Measurements from ENCODE around the gene HS6ST2. TPM values are rescaled to one million over a fixed set of nuclear protein-coding genes. Genes with fewer than 3 reads are reported as not detected.

Gene HS6ST2
- under 0.01 TPM in 1 of 2 replicates, not detected in the other for total RNA-seq

DNA sequence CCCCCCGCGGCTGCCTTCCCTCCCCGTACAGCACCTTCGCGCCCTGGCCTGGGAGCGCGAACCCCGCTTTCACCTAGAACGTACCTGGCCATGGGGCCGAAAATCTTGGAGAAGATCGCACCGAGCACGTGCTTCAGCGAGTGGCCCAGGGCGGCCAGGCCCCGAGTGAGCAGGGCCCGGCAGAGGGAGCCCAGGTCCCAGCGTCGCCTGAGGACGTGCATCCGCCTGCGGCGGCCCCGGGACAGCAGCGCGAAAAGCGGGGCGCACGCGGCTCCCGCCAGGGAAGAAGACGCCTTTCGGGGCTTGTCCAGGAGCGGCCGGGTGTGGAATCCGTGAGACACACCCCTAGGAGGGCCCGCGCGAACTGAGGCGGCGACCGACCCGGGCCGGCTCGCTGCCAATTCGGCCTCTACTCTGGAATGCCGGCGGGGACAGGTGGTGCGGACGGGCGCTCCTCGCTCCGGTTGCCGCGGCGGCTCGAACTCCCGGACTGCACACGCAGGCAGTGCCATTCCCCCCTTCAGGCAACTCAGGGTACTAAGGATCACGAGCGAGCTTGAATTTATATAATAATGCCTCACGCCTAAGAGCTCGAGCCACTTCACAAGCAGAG is at the start of gene HS6ST2:
HS6ST2 (minus strand) TSS at position 539 of the 613 bp plus-strand sequence.
- Histone ChIP-seq H4K20me1 (ENCODE audit: insufficient read depth, low read length) (no peaks in the 10 kb centered on the region), H3K79me2 (ENCODE audit: insufficient read depth, low read length) (no peaks in the 10 kb centered on the region), H3K4me2 (ENCODE audit: insufficient read depth, low read length) (no peak within 1 kb of the TSS), H3K27ac (ENCODE audit: low read depth, low read length) (no peak within 1 kb of the TSS), H3K9me3 (ENCODE audit: low read depth, low read length) (no peaks in the 10 kb centered on the region), H3K36me3 (ENCODE audit: insufficient read depth, low read length) (no peaks in the 10 kb centered on the region), H3K27me3 (ENCODE audit: insufficient read depth, low read length) (peaks cover 27% of the 10 kb centered on the region), H2AFZ (ENCODE audit: low read length) (no peak within 1 kb of the TSS), H3K4me3 (ENCODE audit: insufficient read depth, low read length) (no peak within 1 kb of the TSS), H3K4me1 (ENCODE audit: insufficient read depth, low read length) (no peaks in the 10 kb centered on the region)
- DNase-seq (ENCODE audit: insufficient read length, low spot score, missing footprints) = peak; percentile 77
- TF ChIP-seq, protein P1, sequence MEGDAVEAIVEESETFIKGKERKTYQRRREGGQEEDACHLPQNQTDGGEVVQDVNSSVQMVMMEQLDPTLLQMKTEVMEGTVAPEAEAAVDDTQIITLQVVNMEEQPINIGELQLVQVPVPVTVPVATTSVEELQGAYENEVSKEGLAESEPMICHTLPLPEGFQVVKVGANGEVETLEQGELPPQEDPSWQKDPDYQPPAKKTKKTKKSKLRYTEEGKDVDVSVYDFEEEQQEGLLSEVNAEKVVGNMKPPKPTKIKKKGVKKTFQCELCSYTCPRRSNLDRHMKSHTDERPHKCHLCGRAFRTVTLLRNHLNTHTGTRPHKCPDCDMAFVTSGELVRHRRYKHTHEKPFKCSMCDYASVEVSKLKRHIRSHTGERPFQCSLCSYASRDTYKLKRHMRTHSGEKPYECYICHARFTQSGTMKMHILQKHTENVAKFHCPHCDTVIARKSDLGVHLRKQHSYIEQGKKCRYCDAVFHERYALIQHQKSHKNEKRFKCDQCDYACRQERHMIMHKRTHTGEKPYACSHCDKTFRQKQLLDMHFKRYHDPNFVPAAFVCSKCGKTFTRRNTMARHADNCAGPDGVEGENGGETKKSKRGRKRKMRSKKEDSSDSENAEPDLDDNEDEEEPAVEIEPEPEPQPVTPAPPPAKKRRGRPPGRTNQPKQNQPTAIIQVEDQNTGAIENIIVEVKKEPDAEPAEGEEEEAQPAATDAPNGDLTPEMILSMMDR (IDR thresholded peaks at IDR 0.05; ENCODE audit: extremely low read depth, low read depth, low read length) = no peak

DNA sequence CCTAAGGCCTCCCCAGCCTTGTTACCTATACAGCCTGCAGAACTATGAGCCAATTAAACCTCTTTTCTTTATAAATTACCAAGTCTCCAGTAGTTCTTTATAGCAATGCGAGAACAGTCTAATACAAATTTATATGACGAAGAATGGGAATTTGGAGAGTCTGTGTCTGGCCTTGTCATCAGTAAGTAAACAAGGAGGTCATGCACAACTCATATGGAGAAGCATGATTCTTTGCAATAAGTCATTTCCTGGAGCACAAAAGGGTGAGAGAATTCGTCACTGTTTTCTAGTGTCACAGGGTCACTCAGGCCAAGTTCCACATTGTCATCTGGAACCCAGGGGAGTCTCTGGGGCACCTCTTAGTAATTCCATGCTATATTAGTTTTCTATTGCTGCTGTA is 49.0 kb upstream of the HS6ST2 start:
- Histone ChIP-seq H3K27me3 (ENCODE audit: insufficient read depth, low read length) (no peaks in the 10 kb centered on the region), H3K36me3 (ENCODE audit: insufficient read depth, low read length) (no peaks in the 10 kb centered on the region), H3K4me1 (ENCODE audit: insufficient read depth, low read length) (no peaks in the 10 kb centered on the region), H4K20me1 (ENCODE audit: insufficient read depth, low read length) (no peaks in the 10 kb centered on the region), H3K9me3 (ENCODE audit: low read depth, low read length) (no peaks in the 10 kb centered on the region), H3K27ac (ENCODE audit: low read depth, low read length) (no peak overlapping the region), H2AFZ (ENCODE audit: low read length) (no peak overlapping the region), H3K4me2 (ENCODE audit: insufficient read depth, low read length) (no peak overlapping the region), H3K4me3 (ENCODE audit: insufficient read depth, low read length) (no peak overlapping the region), H3K79me2 (ENCODE audit: insufficient read depth, low read length) (no peaks in the 10 kb centered on the region)
- DNase-seq (ENCODE audit: insufficient read length, low spot score, missing footprints) = no peak
- TF ChIP-seq, protein P1 (IDR thresholded peaks at IDR 0.05; ENCODE audit: extremely low read depth, low read depth, low read length) = no peak

DNA sequence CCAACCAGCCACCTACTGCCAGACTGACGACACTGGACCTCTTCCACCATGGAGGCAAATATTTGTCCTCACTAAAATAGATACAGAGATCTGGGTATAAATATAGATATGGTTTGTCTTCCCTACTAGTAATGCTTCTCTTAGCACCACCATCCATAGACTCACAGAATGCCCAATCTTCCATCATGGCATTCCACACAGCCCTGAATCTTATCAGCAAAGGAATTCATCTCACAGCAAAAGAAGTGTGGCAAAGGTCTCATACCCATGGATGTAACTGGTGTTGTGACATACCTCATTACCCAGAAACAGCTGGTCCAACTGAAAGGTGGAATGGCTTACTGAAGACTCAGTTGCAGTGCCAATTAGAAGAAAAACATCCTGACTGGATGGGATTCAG is 47.2 kb upstream of the HS6ST2 start:
- Histone ChIP-seq H3K4me1 (ENCODE audit: insufficient read depth, low read length) (no peaks in the 10 kb centered on the region), H4K20me1 (ENCODE audit: insufficient read depth, low read length) (no peaks in the 10 kb centered on the region), H3K9me3 (ENCODE audit: low read depth, low read length) (no peaks in the 10 kb centered on the region), H3K4me3 (ENCODE audit: insufficient read depth, low read length) (no peak overlapping the region), H3K27ac (ENCODE audit: low read depth, low read length) (no peak overlapping the region), H2AFZ (ENCODE audit: low read length) (no peak overlapping the region), H3K4me2 (ENCODE audit: insufficient read depth, low read length) (no peak overlapping the region), H3K79me2 (ENCODE audit: insufficient read depth, low read length) (no peaks in the 10 kb centered on the region), H3K36me3 (ENCODE audit: insufficient read depth, low read length) (no peaks in the 10 kb centered on the region), H3K27me3 (ENCODE audit: insufficient read depth, low read length) (peaks cover 3% of the 10 kb centered on the region)
- DNase-seq (ENCODE audit: insufficient read length, low spot score, missing footprints) = no peak
- TF ChIP-seq, protein P1 (IDR thresholded peaks at IDR 0.05; ENCODE audit: extremely low read depth, low read depth, low read length) = no peak

DNA sequence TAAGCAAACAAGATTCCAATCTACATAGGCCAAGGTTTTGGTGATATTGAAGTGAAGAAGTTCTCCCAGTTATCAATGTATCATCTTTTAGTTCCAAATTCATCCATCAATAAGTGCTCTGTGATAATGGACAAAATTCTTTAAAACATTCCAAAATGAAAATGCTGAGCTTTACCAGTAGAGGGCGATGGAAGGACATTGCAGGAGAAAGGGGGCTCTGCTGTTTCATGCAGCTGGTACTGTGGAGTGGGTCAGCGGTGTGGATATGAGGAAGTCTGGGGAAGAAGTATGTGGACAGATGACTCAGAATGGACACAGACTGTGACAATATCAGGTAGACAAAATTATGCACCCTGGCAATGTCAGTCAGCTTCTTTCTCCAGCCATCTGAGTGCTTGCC is 46.6 kb upstream of the HS6ST2 start:
- peaks cover 3% of the 10 kb centered on the region for H3K27me3 ChIP-seq (ENCODE audit: insufficient read depth, low read length)
- TF ChIP-seq, protein P1 (IDR thresholded peaks at IDR 0.05; ENCODE audit: extremely low read depth, low read depth, low read length) = peak; percentile 74
- no peaks in the 10 kb centered on the region for H3K9me3 ChIP-seq (ENCODE audit: low read depth, low read length)
- H2AFZ ChIP-seq (ENCODE audit: low read length) = no peak overlapping the region
- no peaks in the 10 kb centered on the region for H3K4me1 ChIP-seq (ENCODE audit: insufficient read depth, low read length)
- DNase-seq (ENCODE audit: insufficient read length, low spot score, missing footprints) = no peak
- no peaks in the 10 kb centered on the region for H4K20me1 ChIP-seq (ENCODE audit: insufficient read depth, low read length)
- no peak overlapping the region for H3K27ac ChIP-seq (ENCODE audit: low read depth, low read length)
- H3K4me2 ChIP-seq (ENCODE audit: insufficient read depth, low read length) = no peak overlapping the region
- no peaks in the 10 kb centered on the region for H3K36me3 ChIP-seq (ENCODE audit: insufficient read depth, low read length)
- H3K79me2 ChIP-seq (ENCODE audit: insufficient read depth, low read length) = no peaks in the 10 kb centered on the region
- H3K4me3 ChIP-seq (ENCODE audit: insufficient read depth, low read length) = no peak overlapping the region
